ENCODE results near the gene CYB5R4. TPM values are rescaled to one million over a fixed set of nuclear protein-coding genes. Genes with fewer than 3 reads are reported as not detected.

Gene CYB5R4
- total RNA-seq, 1 experiment from 2014 or later, result 17.5 TPM

DNA sequence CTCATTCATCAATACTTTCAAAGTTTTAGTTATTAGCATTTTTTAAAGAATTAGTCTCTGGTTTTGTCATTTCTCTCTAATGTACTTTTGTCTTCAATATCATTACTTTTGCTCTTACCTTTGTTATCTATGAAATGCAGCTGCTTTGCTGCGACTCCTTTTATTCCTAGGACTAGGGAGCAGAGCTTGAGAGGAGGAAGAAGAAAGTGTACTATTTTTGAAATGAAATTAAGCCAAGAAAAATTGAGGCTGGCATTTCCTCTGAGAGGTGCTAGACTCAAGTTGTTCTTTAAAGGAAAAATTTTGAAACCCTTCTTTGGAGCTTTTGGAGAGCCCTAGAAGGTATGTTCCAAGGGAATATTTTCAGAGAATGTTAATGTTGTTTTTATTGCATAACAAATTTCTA, 125.8 kb downstream of the CYB5R4 start:
- H2AFZ ChIP-seq (ENCODE audit: low read length), result no peak overlapping the region
- Mint-ChIP-seq H3K4me1 (peaks cover 0 to 4% of the 10 kb centered on the region in 2 experiments; a peak in 2 of 4 replicates), H3K27ac (no peak overlapping the region), H3K27me3 (ENCODE audit: low read depth) (no peaks in the 10 kb centered on the region), H3K36me3 (ENCODE audit: insufficient read depth in 1 of 3, low read depth in 3 of 3) (peaks cover 3 to 17% (median 16%) of the 10 kb centered on the region in 3 experiments; a peak in 6 of 7 replicates), H3K9me3 (peaks cover 9 to 11% of the 10 kb centered on the region in 2 experiments; a peak in 4 of 5 replicates), H3K4me3 (no peak overlapping the region)
- H3K27ac ChIP-seq (ENCODE audit: insufficient read length, low read depth, low read length), result no peak overlapping the region
- no peak overlapping the region for H3T11ph ChIP-seq (ENCODE audit: low read length)
- H3K79me1 ChIP-seq (ENCODE audit: insufficient read depth, low read depth, low read length, poor library complexity, severe bottlenecking), result no peaks in the 10 kb centered on the region
- H3K18ac ChIP-seq (ENCODE audit: insufficient read length, low read depth, low read length), result no peak overlapping the region
- no peak overlapping the region for H2BK12ac ChIP-seq (ENCODE audit: insufficient read length, low read depth, low read length)
- H2BK5ac ChIP-seq (ENCODE audit: insufficient read length, low read length), result no peak overlapping the region
- H2BK20ac ChIP-seq (ENCODE audit: low read depth, low read length, poor library complexity, severe bottlenecking), result no peak overlapping the region
- TF ChIP-seq, protein P1, sequence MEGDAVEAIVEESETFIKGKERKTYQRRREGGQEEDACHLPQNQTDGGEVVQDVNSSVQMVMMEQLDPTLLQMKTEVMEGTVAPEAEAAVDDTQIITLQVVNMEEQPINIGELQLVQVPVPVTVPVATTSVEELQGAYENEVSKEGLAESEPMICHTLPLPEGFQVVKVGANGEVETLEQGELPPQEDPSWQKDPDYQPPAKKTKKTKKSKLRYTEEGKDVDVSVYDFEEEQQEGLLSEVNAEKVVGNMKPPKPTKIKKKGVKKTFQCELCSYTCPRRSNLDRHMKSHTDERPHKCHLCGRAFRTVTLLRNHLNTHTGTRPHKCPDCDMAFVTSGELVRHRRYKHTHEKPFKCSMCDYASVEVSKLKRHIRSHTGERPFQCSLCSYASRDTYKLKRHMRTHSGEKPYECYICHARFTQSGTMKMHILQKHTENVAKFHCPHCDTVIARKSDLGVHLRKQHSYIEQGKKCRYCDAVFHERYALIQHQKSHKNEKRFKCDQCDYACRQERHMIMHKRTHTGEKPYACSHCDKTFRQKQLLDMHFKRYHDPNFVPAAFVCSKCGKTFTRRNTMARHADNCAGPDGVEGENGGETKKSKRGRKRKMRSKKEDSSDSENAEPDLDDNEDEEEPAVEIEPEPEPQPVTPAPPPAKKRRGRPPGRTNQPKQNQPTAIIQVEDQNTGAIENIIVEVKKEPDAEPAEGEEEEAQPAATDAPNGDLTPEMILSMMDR (conservative IDR thresholded peaks at IDR 0.05), result no peak
- no CpG with 5 or more reads among the region's 1 CpG for WGBS (ENCODE audit: extremely low coverage, insufficient read length, low lambda C conversion rate)
- no peak overlapping the region for H3K9ac ChIP-seq (ENCODE audit: extremely low read depth, insufficient read length, low read length)
- H4K20me1 ChIP-seq (ENCODE audit: control insufficient read depth, insufficient read depth, insufficient read length), result no peaks in the 10 kb centered on the region
- no peak overlapping the region for H4K5ac ChIP-seq (ENCODE audit: insufficient read length, low read depth, low read length)
- H3K14ac ChIP-seq (ENCODE audit: insufficient read depth, low read length), result no peak overlapping the region
- no peak overlapping the region for H4K91ac ChIP-seq (ENCODE audit: insufficient read length, low read depth, low read length)
- H3K79me2 ChIP-seq (ENCODE audit: insufficient read depth, low read length), result no peaks in the 10 kb centered on the region
- H2BK15ac ChIP-seq (ENCODE audit: low read depth, low read length), result no peak overlapping the region
- DNase-seq, result no peak
- no peak overlapping the region for H2BK120ac ChIP-seq (ENCODE audit: low read depth, low read length, poor library complexity, severe bottlenecking)
- no peak overlapping the region for H2AK5ac ChIP-seq (ENCODE audit: insufficient read length, low read length)
- H3K4me2 ChIP-seq (ENCODE audit: insufficient read depth, insufficient read length, low read length), result no peak overlapping the region
- no peak overlapping the region for H3K23ac ChIP-seq (ENCODE audit: insufficient read length, low read depth, low read length)
- no peak overlapping the region for H3K4ac ChIP-seq (ENCODE audit: low read depth, low read length)
- H3K4me1 ChIP-seq (ENCODE audit: insufficient read depth, low read length), result no peaks in the 10 kb centered on the region
- no peaks in the 10 kb centered on the region for H3K23me2 ChIP-seq (ENCODE audit: insufficient read length, low read depth, low read length, poor library complexity, severe bottlenecking)
- H3K9me3 ChIP-seq (ENCODE audit: control insufficient read depth, low read depth, low read length), result no peaks in the 10 kb centered on the region
- no peak overlapping the region for H4K8ac ChIP-seq (replicated peaks; ENCODE audit: insufficient read length, low read depth, low read length)
- H3K27me3 ChIP-seq (ENCODE audit: insufficient read depth, low read length), result no peaks in the 10 kb centered on the region
- no peak overlapping the region for H3K56ac ChIP-seq (ENCODE audit: insufficient read length, low read depth, low read length)

All from H9 (cell line).